H1 (cell line): ENCODE results near the gene NEK2. TPM values are rescaled to one million over a fixed set of nuclear protein-coding genes. Genes with fewer than 3 reads are reported as not detected.

ENCODE experiments used
- CTCF ChIA-PET: fragments of 300-600 bp; sonication (Branson Sonifier 250); formaldehyde crosslinking; loops from one replicate; lab custom pipeline; 2021; ENCODE audit not compliant: partially characterized antibody; lab: Charles Lee
- POLR2A ChIA-PET: fragments of 300-600 bp; sonication (Branson Sonifier 250); formaldehyde crosslinking; loops from one replicate; lab custom pipeline; 2021; ENCODE audit warnings: inconsistent platforms; ENCODE audit not compliant: partially characterized antibody; lab: Charles Lee
- DNase-seq, 2 experiments: peaks; one replicate each; pipeline versions ENCODE4 v3.0.0 to v3.0.0-alpha.2; 2010 to 2022; ENCODE audit warnings: low spot score in 2 of 2, low read depth in 1 of 2, mixed read lengths in 1 of 2
- FAIRE-seq: peaks from 2 replicates; lab custom pipeline; 2011; peaks lifted over from hg19 to GRCh38; lab: Jason Lieb, UNC
- H2AFZ ChIP-seq: 2 replicates; pipeline ENCODE4 v1.8.1; 2012; ENCODE audit warnings: low read length, inconsistent platforms
- H2AK5ac ChIP-seq: 2 replicates; pipeline ENCODE4 v1.6.1; 2013; ENCODE audit warnings: low read depth, low read length
- H2BK120ac ChIP-seq: replicated peaks from 2 replicates; pipeline ENCODE3; 2013; ENCODE audit warnings: low read depth, low read length, inconsistent platforms
- H2BK12ac ChIP-seq: 2 replicates; pipeline ENCODE4 v1.6.1; 2013; ENCODE audit warnings: low read depth, low read length
- H2BK15ac ChIP-seq: 2 replicates; pipeline ENCODE4 v1.6.1; 2013; ENCODE audit warnings: low read length
- H2BK20ac ChIP-seq: 2 replicates; pipeline ENCODE4 v1.6.1; 2013; ENCODE audit warnings: low read length
- H2BK5ac ChIP-seq: 2 replicates; pipeline ENCODE4 v1.6.1; 2013; ENCODE audit warnings: low read depth, low read length
- H3K14ac ChIP-seq: 2 replicates; pipeline ENCODE4 v1.6.1; 2013; ENCODE audit warnings: inconsistent platforms; ENCODE audit not compliant: insufficient read length
- H3K18ac ChIP-seq: 2 replicates; pipeline ENCODE4 v1.6.1; 2013; ENCODE audit warnings: low read length; ENCODE audit errors: extremely low read depth
- H3K23ac ChIP-seq: 2 replicates; pipeline ENCODE4 v1.6.1; 2013; ENCODE audit warnings: inconsistent platforms; ENCODE audit not compliant: insufficient read length
- H3K23me2 ChIP-seq: 2 replicates; pipeline ENCODE4 v1.6.1; 2013; ENCODE audit warnings: low read depth, low read length
- H3K27ac ChIP-seq: 2 replicates; pipeline ENCODE4 v1.6.1; 2011; ENCODE audit warnings: low read depth, low read length, inconsistent platforms
- H3K27me3 ChIP-seq, 4 experiments: replicated peaks in 1 of 4; 1 replicate in 1 of 4; 2 replicates in 3 of 4; pipeline versions ENCODE4 v1.6.1 to v1.8.1; 2011 to 2013; ENCODE audit warnings: low read length in 3 of 4, mild to moderate bottlenecking in 3 of 4, inconsistent platforms in 2 of 4, mixed read lengths in 2 of 4, moderate library complexity in 1 of 4; ENCODE audit not compliant: control insufficient read depth in 3 of 4, insufficient read depth in 3 of 4; ENCODE audit errors: extremely low read depth in 1 of 4
- H3K36me3 ChIP-seq, 4 experiments: 2 replicates each; pipeline versions ENCODE4 v1.6.1 to v1.8.1; 2011 to 2013; ENCODE audit warnings: mild to moderate bottlenecking in 4 of 4, low read length in 3 of 4, moderate library complexity in 2 of 4, control low read depth in 1 of 4, inconsistent platforms in 1 of 4; ENCODE audit not compliant: insufficient read depth in 4 of 4, control insufficient read depth in 2 of 4
- H3K4ac ChIP-seq: replicated peaks from 2 replicates; pipeline ENCODE3; 2013; ENCODE audit warnings: low read length, low read depth, mixed read lengths, inconsistent platforms; ENCODE audit not compliant: insufficient read length
- H3K4me1 ChIP-seq, 4 experiments: replicated peaks in 1 of 4; 1 replicate in 1 of 4; 2 replicates in 3 of 4; pipeline versions ENCODE4 v1.6.1 to v1.8.1; 2011 to 2013; ENCODE audit warnings: low read length in 3 of 4, inconsistent platforms in 2 of 4, mixed read lengths in 1 of 4; ENCODE audit not compliant: insufficient read depth in 4 of 4, control insufficient read depth in 3 of 4
- H3K4me2 ChIP-seq, 2 experiments: 2 replicates each; pipeline versions ENCODE4 v1.6.1 to v1.8.1; 2011 to 2013; ENCODE audit warnings: low read depth in 2 of 2, low read length in 2 of 2, control low read depth in 1 of 2, inconsistent platforms in 1 of 2, mild to moderate bottlenecking in 1 of 2; ENCODE audit not compliant: insufficient read depth in 1 of 2
- H3K4me3 ChIP-seq, 4 experiments: fragments of 200-600, 300-600 bp in 1 of 4; sonication (generic), shearing (Covaris generic), sonication (Bioruptor Twin) in 1 of 4; 2 replicates each; pipeline versions ENCODE4 v1.5.1 to v1.8.1; 2011 to 2016; ENCODE audit warnings: low read length in 4 of 4, low read depth in 3 of 4, control low read depth in 2 of 4, inconsistent platforms in 2 of 4, mild to moderate bottlenecking in 2 of 4, mixed read lengths in 1 of 4, moderate library complexity in 1 of 4; ENCODE audit not compliant: insufficient read depth in 2 of 4; ENCODE audit errors: extremely low read depth in 1 of 4
- H3K56ac ChIP-seq: replicated peaks from 2 replicates; pipeline ENCODE3; 2013; ENCODE audit warnings: low read depth, mild to moderate bottlenecking, mixed read lengths, low read length, inconsistent platforms; ENCODE audit not compliant: insufficient read length
- H3K79me1 ChIP-seq: 2 replicates; pipeline ENCODE4 v1.6.1; 2013; ENCODE audit warnings: low read depth, low read length, control low read depth
- H3K79me2 ChIP-seq, 2 experiments: 2 replicates each; pipeline versions ENCODE4 v1.6.1 to v1.8.1; 2012 to 2013; ENCODE audit warnings: low read length in 2 of 2, mild to moderate bottlenecking in 2 of 2, inconsistent platforms in 1 of 2; ENCODE audit not compliant: insufficient read depth in 2 of 2, control insufficient read depth in 1 of 2
- H3K9ac ChIP-seq, 4 experiments: replicated peaks in 1 of 4; 1 replicate in 1 of 4; 2 replicates in 3 of 4; pipeline versions ENCODE4 v1.6.1 to v1.8.1; 2011 to 2013; ENCODE audit warnings: low read depth in 3 of 4, low read length in 3 of 4, control low read depth in 2 of 4, mild to moderate bottlenecking in 2 of 4, moderate library complexity in 2 of 4, inconsistent platforms in 1 of 4; ENCODE audit errors: extremely low read depth in 1 of 4
- H3K9me3 ChIP-seq, 2 experiments: 2 replicates each; pipeline versions ENCODE4 v1.6.1 to v1.8.1; 2012 to 2013; ENCODE audit warnings: mild to moderate bottlenecking in 2 of 2, moderate library complexity in 2 of 2, control low read depth in 1 of 2, inconsistent platforms in 1 of 2, low read depth in 1 of 2, low read length in 1 of 2, mixed read lengths in 1 of 2; ENCODE audit not compliant: insufficient read depth in 2 of 2
- H4K20me1 ChIP-seq, 2 experiments: replicated peaks in 1 of 2; 2 replicates each; pipeline versions ENCODE3 to v1.8.1; 2011 to 2013; ENCODE audit warnings: inconsistent platforms in 2 of 2, low read length in 2 of 2, mild to moderate bottlenecking in 1 of 2; ENCODE audit not compliant: insufficient read depth in 2 of 2, control insufficient read depth in 1 of 2
- H4K5ac ChIP-seq: 2 replicates; pipeline ENCODE4 v1.6.1; 2013; ENCODE audit warnings: low read length, low read depth, mixed read lengths, inconsistent platforms; ENCODE audit not compliant: insufficient read length
- H4K8ac ChIP-seq: 2 replicates; pipeline ENCODE4 v1.8.0; 2013; ENCODE audit warnings: mild to moderate bottlenecking, moderate library complexity, low read length, inconsistent platforms; ENCODE audit not compliant: insufficient read depth; ENCODE audit errors: extremely low read depth
- H4K91ac ChIP-seq: replicated peaks from 2 replicates; pipeline ENCODE3; 2013; ENCODE audit warnings: low read length, mixed read lengths, inconsistent platforms; ENCODE audit not compliant: insufficient read length
- ASH2L ChIP-seq: fragments of 200-600, 300-600 bp; sonication (generic); IDR thresholded peaks from one replicate; pipeline ENCODE4 v1.7.1; 2017; ENCODE audit warnings: low read length
- ATF2 ChIP-seq: IDR thresholded peaks from 2 replicates; pipeline ENCODE4 v1.6.1; 2012; ENCODE audit warnings: low read length, inconsistent platforms
- CHD2 ChIP-seq: IDR thresholded peaks from 2 replicates; pipeline ENCODE4 v1.6.1; 2012; ENCODE audit warnings: low read length, improper control_type of control experiment
- EGR1 ChIP-seq: IDR thresholded peaks from 2 replicates; pipeline ENCODE4 v1.6.1; 2011; ENCODE audit warnings: low read depth, low read length, borderline replicate concordance
- GABPA ChIP-seq: IDR thresholded peaks from 2 replicates; pipeline ENCODE4 v1.6.1; 2011; ENCODE audit warnings: mild to moderate bottlenecking, low read length, moderate library complexity, borderline replicate concordance; ENCODE audit not compliant: insufficient read depth
- JUND ChIP-seq: IDR thresholded peaks from 2 replicates; pipeline ENCODE4 v1.6.1; 2011; ENCODE audit warnings: mild to moderate bottlenecking, improper control_type of control experiment, low read length
- RXRA ChIP-seq: IDR thresholded peaks from 2 replicates; pipeline ENCODE4 v1.6.1; 2011; ENCODE audit warnings: low read depth, mild to moderate bottlenecking, low read length, moderate library complexity; ENCODE audit not compliant: insufficient read depth
- TAF7 ChIP-seq: optimal IDR thresholded peaks from 2 replicates; pipeline ENCODE3; 2011; ENCODE audit warnings: low read depth, mild to moderate bottlenecking, inconsistent platforms, low read length, moderate library complexity, borderline replicate concordance
- TBP ChIP-seq: IDR thresholded peaks from 2 replicates; pipeline ENCODE4 v1.6.1; 2011; ENCODE audit warnings: low read depth, low read length, improper control_type of control experiment
- WGBS, 2 experiments: shearing (Covaris generic) in 1 of 2; methylation state at CpG; one replicate each; pipeline versions ENCODE4 v1.1.6 to v1.1.7; 2013 to 2015; ENCODE audit warnings: low lambda C conversion rate in 2 of 2, mixed read lengths in 2 of 2, inconsistent platforms in 1 of 2, low coverage in 1 of 2, missing lambda C conversion rate in 1 of 2; ENCODE audit not compliant: insufficient replicate concordance in 2 of 2, insufficient coverage in 1 of 2, insufficient read length in 1 of 2; ENCODE audit errors: extremely low coverage in 1 of 2, missing lambda C conversion rate in 1 of 2; 5-methylcytosine and 5-hydroxymethylcytosine counted together
- polyA plus RNA-seq, 7 experiments: library from polyadenylated mRNA; depleted of rRNA in 3 of 7; stranded (reverse) in 5 of 7; unstranded in 2 of 7; fragments of >200 nt in 5 of 7; fragments of 200-250 nt in 2 of 7; gene quantifications; 1 replicate in 5 of 7; 2 replicates in 1 of 7; 4 replicates in 1 of 7; pipeline versions ENCODE4 v1.2.1 to v1.2.3, GENCODE V29; 2011 to 2013; ENCODE audit warnings: missing spikeins in 2 of 7, mixed read lengths in 2 of 7
- total RNA-seq: library from RNA; stranded (reverse); fragmentation: NEBNext Ultra II Directional; extraction: Animal tissue kit (Norgen Biotek cat#: 25700); gene quantifications from 2 replicates; pipeline ENCODE4 v1.2.1, GENCODE V29; 2021

Gene NEK2
- total and polyA plus RNA-seq, 2 of the 8 experiments (the other 6 are each of a cell fraction or from before 2014, with no cell fraction given) = 8.4 to 22.9 TPM

- Histone ChIP-seq H3K9ac (no peak overlapping the region), H2BK120ac (no peak overlapping the region), H4K20me1 (peaks cover 0 to 2% of the 10 kb centered on the region in 2 experiments), H2BK5ac (no peak overlapping the region), H2BK20ac (no peak overlapping the region), H4K8ac (no peak overlapping the region), H3K27me3 (peaks cover 1 to 13% (median 5%) of the 10 kb centered on the region in 4 experiments; a peak in 6 of 7 replicates), H3K79me2 (no peaks in the 10 kb centered on the region), H3K36me3 (no peaks in the 10 kb centered on the region), H3K79me1 (no peaks in the 10 kb centered on the region), H2BK15ac (no peak overlapping the region), H2AFZ (no peak overlapping the region), H3K27ac (no peak overlapping the region), H3K23ac (no peak overlapping the region), H3K23me2 (peaks cover 4% of the 10 kb centered on the region), H3K18ac (no peak overlapping the region), H3K4ac (no peak overlapping the region), H4K5ac (no peak overlapping the region), H3K4me2 (no peak overlapping the region), H3K14ac (no peak overlapping the region), H2AK5ac (no peak overlapping the region), H3K4me3 (no peak overlapping the region), H2BK12ac (no peak overlapping the region), H3K4me1 (no peaks in the 10 kb centered on the region; a peak in 1 of 7 replicates), H4K91ac (no peak overlapping the region), H3K56ac (no peak overlapping the region), H3K9me3 (no peaks in the 10 kb centered on the region)
- no peak for DNase-seq
- ChIA-PET POLR2A (no interaction called here), CTCF (interaction anchor here (0.7 to 1.5 kb wide), 5 partner anchors 12 to 464 kb away, joined by 3 read pairs; no protein-coding TSS in a partner anchor)
- no peak for FAIRE-seq
- TF ChIP-seq CHD2 = no peak
- no peak for TF ChIP-seq JUND
- no peak for TF ChIP-seq ATF2
- TF ChIP-seq TBP = no peak
- TF ChIP-seq GABPA = no peak
- TF ChIP-seq ASH2L = no peak
- no peak for TF ChIP-seq RXRA
- no peak for TF ChIP-seq TAF7
- no peak for TF ChIP-seq EGR1
- 81% methylated on average over 6 of the region's 6 CpGs; no CpG with 5 or more reads in 1 of the 2 experiments for WGBS, 2 experiments
Observed at GRCh38 chr1:211701733-211702132, 26.3 kb upstream of the NEK2 start.
